Middle frontal gyrus (tissue), 1 donor: ENCODE results near the gene GAP43.

Experiments used
- DNase-seq: peaks from one replicate; pipeline ENCODE4 v3.0.0-alpha.2; 2015; ENCODE audit warnings: low spot score; ENCODE audit errors: extremely low spot score

The GAP43 gene

DNA sequence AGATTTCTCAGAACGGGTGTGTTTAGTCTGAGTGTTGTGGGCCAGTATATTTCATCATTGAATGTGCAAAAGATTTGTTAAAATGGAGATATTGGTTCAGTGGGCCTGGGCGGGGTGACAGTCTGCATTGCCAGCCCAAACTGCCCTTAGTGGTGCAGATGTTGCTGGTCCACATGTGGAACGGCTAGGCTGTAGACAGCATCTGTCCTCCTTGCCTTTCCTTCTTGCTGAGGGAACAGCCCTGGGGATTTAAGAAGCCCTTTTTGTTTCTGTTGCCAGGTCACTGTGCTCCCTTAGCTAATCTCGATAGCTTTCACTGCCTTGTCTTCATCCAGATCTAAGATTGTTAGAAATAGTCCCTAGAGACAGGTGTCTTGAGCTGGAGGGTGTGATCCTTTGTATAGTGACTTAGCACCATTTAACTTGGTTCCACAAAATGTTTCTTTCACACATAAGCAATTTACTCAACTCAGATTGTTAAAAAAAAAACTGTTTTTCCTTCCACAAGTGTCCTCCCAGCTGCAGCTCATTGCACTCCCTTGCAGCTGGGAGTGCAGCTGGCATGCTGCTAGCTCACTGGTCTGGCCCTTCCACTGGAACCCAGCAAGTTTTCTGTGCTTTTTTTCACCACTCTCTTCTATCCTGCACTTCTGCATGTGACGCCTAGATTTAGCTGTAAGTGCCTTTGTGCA lies 37.5 kb downstream of the GAP43 start:
- no peak for DNase-seq

DNA sequence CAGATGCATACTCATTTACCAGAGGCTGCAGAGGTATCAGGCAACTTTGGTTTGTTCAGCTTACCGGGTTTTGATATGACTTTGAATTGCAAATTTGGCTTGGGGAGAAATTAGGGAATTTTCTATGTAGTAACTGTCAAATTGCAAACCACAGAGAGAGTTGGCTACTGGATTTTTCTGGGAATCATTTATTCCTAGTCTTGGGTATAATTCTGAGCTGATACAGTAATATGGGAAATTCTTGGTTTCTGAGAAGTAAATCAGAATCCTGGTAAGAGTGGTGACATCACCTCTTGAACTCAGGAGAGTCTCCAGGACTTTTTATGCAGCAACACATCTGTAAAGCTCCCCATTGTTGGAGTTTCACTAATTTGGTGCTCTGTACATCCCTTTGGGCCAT lies 39.0 kb downstream of the GAP43 start:
- no peak for DNase-seq

DNA sequence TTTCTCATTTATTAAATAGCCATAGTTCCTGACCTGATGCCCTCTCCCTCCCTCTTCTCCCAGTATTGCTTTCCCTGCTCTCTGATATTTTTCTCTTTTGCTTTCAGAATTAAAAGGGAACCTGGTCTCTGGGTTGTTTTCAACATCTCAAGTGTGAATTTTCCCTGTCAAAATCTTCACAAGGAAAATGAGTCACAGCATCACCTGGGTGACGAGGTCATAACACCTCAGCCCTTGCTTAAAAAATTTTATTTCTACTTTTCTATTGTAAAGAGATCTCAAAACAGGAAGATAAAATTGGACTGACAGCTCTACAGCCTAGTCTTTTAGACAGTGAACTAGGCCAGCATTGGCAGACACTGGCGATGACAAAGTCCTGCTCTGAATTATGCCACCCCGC lies 40.1 kb downstream of the GAP43 start:
- no peak for DNase-seq

DNA sequence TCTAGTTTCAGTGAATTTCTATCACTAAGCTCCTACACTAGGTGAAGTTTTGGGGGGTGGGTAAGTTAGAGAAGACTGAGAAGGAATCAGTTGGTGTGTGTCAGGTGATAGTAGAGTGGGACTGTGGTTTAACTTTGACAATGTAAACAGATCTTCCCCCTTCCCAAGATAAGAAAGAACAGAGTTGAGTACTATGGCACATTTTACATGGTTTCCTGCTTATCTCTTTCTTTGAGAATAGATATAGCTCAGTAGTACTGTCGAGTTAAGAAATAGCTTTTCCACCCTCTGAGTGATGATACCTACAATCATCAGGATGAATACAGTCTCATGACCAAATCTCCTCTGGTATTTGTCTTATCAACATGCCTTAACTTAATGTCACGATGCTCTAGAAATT lies 42.8 kb downstream of the GAP43 start:
- no peak for DNase-seq

DNA sequence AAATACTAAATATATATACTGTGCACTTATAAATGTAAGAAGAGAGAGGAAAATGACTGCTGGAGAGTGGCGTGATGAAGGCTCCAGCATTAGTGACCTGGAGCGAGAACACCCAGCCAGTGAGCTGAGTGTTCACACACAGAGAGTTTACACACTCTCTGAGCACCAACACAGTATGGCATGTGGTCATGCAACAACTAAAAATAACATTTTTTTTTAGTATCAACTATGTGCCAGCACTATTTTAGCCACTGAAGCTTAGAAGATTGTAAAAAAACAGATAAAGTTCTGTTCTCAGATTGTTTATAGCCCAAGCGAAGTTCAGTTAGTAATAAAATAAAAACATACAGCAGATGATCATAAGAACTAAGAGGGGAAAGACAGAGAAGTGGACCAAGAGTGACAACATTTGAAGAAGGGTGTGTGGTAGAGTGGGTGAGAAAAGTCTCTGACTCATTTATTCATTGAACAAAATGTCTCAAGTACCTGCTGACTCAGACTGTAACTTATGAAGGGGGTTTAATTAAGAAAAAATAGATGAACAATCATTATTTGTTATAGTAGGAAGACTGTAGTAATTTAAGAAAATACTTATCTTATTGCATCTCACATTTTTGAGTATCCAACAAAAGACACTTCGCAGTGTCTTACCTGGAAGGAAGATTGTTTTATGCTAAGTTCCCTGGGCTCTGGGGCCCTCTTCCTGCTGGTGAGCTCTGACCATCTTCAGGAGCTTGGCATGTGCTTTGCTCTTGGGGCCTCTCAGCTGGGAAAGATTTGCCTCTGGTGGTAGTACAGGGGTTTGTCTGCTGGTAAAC lies 43.8 kb downstream of the GAP43 start:
- DNase-seq: no peak

DNA sequence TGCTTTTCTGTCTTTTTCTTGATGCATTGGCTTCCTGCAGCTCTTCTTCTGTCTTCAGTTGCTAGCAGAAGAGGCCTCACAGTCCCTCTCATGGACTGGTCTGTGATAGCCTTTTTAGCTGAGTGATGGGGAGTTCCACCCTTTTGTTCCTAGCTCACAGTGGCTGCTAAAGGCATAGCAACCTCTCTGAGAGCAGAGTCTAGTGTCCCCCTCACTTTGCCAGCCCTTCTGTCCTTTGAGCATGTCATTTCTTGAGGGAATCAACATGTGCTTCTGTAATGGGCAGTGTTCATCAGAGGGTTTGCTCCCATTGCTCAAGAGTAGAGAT lies 44.4 kb downstream of the GAP43 start:
- no peak for DNase-seq

- no peak for DNase-seq
These were observed 47.6 kb downstream of the GAP43 start for GRCh38 chr3:115670911-115671310.

GRCh38 chr3:115671761-115672455 lies 48.6 kb downstream of the GAP43 start:
- DNase-seq: no peak

DNA sequence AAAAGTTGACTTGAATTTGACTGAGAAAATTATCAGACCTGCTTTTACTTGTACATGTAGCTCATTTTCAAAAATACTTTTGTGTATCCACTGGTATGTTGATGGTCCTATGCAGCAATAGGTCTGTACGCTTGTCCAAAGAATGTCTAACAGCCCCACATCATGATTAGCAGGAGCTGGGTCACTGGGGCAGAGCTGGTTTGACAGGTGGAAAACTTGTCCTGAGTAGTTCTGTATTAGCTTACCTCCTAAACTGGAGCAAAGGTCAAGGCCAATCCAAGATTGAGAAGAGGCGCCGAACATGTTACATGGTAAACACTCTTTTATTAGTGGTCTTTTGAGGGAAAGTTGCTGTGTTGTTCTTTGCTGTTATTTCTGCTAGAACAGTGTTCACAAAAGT lies 50.6 kb downstream of the GAP43 start:
- no peak for DNase-seq

- no peak for DNase-seq
These were observed 53.0 kb downstream of the GAP43 start for GRCh38 chr3:115676336-115676735.

DNA sequence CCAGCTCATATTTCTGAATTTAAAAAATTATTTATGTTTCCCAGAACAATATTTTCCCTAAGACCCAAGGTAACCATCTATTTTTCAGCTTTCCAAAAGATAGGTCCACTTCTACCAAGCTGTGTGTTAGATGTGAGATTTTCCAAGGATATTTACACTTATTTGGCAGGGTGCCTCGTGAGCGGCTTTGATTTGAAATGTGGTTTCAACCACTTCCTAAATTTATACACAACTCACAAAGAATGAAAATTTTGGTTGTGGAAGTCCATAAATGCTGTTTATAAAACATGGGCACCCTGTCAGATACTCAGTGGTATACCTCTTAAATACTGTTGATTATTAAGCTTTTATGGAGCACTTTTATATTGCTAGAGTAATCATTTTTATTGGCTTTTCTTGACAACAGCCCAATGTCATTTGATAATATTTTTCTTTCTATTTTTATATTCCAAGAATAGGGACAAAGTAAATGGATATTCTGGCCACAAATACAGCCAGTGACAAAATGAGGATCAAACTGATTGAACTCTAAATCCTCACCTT lies 57.6 kb downstream of the GAP43 start:
- no peak for DNase-seq

- DNase-seq: no peak
These were observed 58.4 kb downstream of the GAP43 start for GRCh38 chr3:115681736-115682135.

DNA sequence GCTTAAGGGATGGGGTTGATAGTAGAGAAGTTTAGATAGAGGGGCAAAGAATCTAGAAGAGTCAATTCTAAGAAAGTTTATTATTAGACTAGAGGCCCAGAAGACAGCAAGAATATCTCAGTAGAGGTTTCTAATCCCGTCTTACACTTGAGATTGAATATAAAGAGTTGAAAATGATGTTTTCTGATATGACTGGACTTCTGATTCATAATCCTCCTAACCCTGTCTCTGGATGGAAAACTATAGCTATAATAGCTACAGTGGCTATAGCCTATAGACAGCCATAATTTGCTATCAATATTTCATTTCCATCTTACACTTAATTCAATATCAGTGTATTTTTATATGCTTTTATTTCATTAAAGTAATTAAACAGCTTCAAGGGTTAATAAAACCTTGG lies 60.0 kb downstream of the GAP43 start:
- DNase-seq: no peak

DNA sequence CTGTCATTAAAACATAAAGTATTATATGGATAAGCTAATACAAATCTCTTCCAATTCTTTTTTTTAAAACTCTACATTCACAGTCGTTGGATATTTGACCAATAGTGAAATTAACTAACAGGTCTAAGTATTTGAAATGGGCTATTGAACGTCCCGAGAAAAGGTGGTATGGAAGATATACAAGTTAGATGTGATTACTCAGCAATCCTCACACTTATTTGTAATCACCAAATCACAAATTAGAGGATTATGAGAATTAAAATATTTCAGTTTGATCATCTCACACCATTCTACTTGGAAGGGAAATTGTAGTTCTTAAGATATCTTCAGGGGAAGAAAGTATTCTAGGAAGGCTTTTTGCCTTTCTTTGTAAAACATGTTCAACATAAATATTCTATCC lies 60.5 kb downstream of the GAP43 start:
- no peak for DNase-seq

DNA sequence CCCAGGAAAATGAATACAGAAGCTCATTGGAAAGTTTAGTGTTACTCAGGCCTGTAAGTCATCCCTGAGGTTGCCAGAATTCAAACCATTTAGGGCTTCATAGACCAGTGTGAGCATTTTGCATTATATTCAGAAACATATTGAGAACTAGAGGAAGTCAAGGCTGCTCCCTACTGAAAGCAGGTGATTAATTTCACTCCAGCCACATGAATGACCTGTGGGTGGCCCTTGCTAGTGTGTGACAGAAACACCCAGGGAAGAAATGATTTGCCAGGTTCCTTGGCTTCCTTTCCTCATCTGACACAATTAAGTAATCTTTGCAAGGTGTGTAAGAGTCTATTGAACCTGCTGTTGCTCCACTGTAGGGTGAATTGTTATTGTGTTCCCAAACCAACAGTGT lies 61.8 kb downstream of the GAP43 start:
- DNase-seq: no peak

DNA sequence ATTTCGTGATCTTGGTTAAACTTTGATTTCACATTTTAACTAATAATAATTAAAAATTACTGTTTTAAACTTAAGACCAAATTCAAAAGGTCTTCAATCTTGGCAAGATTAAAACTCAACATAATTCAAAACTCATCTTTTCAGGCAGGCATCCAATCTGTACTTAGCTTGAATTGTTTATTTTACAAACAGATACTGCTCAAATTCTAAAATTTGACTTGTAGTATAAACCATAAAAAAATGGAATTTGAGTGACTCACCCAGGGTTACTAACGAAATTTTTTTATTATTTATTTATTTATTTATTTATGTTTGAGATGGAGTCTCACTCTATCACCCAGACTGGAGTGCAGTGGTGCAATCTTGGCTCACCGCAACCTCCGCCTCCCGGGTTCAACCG lies 64.4 kb downstream of the GAP43 start:
- DNase-seq: no peak

- DNase-seq: no peak
These were observed 65.1 kb downstream of the GAP43 start for GRCh38 chr3:115688418-115688817.

- no peak for DNase-seq
These were observed 66.6 kb downstream of the GAP43 start for GRCh38 chr3:115689928-115690327.

- DNase-seq: no peak
These were observed 68.7 kb downstream of the GAP43 start for GRCh38 chr3:115691964-115692363.

DNA sequence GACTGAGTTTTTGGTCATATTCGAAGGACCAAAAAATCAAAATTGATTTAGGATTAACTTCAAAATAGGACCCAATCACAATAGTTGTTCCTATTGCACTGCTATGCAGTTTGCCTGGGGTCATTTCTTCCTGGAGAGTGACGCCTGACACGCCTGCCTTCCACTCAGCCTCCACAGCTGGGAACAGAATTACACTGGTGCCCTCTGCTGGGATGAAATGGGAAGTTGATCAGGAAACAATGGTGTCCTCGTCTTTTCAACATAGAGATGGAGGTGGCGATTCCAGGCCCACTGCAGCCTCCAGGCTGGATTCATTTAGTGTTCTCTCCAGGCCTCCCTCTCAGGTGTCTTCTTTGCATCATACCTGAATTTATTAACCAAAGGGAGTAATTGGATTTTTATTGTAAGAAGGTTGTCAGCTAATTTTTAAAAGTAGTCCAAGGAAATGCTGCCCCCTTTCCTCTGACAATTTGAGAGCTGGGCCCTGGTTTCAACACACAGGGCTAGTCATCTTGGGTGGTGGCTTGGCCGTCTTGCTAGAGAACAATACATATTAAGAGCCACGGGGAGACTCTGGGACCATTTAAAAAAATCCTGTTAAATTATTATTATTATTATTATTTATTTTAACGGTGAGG lies 69.7 kb downstream of the GAP43 start:
- DNase-seq: peak; percentile 46

GRCh38 chr3:115693868-115694267 lies 70.6 kb downstream of the GAP43 start:
- no peak for DNase-seq

GRCh38 chr3:115695090-115695489 lies 71.8 kb downstream of the GAP43 start:
- DNase-seq: no peak
